GM18951 (cell line): Measurements from ENCODE around the gene ACTL6B.

Experiments
- POLR2A ChIP-seq: IDR thresholded peaks from 4 replicates; pipeline ENCODE4 v1.6.1; 2011; ENCODE audit warnings: mild to moderate bottlenecking; ENCODE audit not compliant: insufficient read length, insufficient read depth; ENCODE audit errors: extremely low read depth
- in situ Hi-C: fragments of 300-500 bp; cut with MboI; formaldehyde crosslinking; loops from one replicate; pipeline ENCODE4 v1.12.0; 2022; ENCODE audit warnings: low sequenced_read_pairs, mixed read lengths, inconsistent platforms; ENCODE audit not compliant: unreplicated experiment

The ACTL6B gene

DNA sequence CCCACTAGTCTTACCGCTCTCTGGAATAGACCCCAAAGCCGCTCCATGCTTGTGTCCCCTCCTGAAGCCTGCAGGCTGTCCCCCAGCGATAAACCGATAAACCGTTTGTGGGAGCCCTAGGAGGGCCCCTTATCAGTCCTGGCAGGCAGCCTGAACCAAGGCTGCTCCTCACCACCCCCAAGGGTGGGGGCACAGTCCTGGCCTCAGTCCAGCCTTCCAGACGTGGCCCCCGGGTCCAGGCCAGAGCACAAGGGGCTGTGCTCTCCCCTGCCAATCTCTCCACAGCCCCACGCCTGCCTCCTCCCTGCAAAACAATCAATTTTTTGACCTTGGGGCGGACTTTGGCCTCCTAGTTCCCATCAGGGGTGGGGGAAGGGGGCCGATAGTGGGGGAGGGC is 14.8 kb downstream of the ACTL6B start, which contains the start of gene TFR2:
Gene TFR2, minus strand, starts transcription at position 90 of the 397 bp plus-strand sequence. Its CDS starts 43 bp downstream, at position 47.
- TF ChIP-seq POLR2A: no peak
- in situ Hi-C loops: no loop called here

DNA sequence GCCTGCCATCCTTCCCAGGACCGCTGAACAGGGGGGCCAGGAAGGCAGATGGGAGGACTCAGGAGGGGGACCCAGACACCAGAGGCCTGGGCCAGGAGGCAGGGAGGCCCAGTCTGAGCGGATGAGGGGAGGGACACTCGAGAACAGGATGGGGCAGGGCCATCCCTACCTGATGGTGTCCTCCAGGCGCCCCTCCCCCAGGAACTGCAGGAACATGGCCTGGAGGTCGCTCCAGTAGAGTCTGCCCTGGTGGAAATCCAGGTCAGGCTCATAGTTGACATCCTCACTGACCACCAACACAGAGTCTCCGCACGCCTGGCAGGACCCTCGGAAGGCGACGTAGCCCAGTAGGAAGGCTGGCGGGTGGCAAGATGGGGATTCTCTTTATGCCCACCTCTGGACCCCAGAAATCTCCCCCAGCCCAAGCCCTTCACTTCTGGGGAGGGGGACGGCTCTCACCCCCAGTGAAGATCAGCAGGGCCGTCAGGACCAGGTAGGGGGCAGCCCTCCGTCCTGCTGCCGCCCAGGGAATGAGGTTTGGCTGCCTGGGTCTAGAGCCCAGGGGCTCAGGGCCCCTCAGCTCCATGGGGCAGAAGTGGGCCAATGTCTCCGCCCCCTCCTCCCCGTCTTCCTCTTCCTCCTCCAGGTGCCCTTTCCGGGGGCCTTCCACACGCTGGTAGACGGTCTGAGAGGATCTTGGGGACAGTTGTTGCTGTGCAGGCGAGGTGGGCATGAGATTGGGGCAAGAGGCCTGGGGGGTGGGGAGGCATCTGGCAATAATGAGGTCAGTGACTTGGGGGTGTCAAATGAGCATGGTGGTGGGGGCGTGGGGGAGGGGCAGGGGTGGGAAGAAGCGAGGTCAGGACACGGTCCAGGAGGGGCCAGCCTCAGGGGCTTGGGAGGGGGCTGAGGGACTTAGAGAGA is 15.5 kb downstream of the ACTL6B start:
- TF ChIP-seq POLR2A: no peak
- in situ Hi-C loops: no loop called here

DNA sequence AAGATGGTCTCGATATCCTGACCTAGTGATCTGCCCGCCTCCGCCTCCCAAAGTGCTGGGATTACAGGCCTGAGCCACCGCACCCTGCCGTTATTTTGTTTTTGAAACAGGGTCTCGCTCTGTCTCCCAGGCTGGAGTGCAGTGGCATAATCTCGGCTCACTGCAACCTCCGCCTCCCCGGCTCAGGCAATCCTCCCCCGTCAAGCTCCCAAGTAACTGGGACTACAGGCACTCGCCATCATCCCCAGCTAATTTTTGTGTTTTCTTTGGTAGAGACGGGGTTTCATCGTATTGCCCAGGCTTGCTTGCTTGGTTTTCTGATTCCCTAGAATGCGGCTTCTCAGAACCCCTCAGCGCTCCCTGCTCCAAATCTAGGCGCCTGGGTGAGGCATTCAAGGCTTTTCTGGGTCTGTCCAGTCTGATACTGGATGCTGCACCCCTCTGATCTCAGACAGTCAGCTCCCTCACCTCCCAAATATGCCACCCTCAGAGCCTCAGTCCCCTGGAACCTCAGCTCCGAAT is 16.2 kb downstream of the ACTL6B start:
- TF ChIP-seq POLR2A: no peak
- in situ Hi-C loops: no loop called here

DNA sequence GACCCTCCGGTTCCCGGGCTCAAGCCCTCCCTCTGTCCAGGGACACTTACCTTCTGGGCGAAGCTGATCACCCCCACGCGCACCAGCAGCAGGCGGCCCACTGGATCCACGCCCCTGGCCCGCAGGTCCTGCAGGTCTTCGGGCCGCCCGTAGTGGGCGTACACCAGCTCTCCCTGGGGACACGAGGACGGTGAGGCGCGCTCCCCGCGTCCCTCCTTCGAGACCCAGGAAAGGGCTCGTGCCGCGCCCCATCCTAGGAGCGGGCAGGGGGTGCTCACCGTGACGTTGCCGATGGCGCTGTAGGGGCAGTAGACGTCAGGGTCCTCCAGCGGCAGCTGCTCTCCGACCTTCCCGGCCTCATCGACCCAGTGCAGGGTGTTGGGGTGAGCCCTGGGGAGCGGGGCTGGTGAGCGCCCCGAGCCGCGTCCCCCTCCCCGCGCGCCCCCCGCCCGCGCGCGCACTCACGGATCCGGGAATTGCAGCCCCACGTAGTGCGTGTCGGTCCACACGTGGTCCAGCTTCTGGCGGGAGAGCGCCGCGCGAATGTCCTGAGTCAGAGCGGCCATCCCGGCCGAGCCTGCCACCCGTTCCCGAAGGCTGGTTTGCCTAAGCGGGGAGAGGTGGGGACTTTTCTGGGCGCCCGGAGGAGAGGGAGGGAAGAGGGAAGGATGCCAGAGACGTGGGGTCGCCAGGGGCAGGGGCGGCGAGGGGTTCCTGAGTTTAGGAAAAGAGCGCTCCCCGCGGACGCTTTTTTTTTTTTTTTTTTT is 23.1 kb downstream of the ACTL6B start:
- in situ Hi-C loops: no loop called here
- TF ChIP-seq POLR2A: peak; percentile 47

DNA sequence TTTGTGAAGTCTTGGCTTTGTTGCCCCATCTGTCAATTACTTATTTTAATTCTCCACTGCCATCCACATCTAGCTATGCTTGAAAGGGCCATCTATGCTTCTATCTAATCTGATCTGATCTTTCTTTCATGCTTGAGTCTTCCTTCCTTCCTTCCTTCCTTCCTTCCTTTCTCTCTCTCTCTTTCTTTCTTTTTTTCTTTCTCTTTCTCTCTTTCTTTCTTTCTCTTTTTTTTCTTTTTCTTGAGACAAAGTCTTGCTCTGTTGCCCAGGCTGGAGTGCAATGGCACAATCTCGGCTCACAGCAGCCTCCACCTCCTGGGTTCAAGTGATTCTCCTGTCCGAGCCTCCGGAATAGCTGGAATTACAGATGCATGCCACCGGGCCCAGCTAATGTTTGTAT is 26.2 kb downstream of the ACTL6B start:
- in situ Hi-C loops: no loop called here
- TF ChIP-seq POLR2A: no peak

DNA sequence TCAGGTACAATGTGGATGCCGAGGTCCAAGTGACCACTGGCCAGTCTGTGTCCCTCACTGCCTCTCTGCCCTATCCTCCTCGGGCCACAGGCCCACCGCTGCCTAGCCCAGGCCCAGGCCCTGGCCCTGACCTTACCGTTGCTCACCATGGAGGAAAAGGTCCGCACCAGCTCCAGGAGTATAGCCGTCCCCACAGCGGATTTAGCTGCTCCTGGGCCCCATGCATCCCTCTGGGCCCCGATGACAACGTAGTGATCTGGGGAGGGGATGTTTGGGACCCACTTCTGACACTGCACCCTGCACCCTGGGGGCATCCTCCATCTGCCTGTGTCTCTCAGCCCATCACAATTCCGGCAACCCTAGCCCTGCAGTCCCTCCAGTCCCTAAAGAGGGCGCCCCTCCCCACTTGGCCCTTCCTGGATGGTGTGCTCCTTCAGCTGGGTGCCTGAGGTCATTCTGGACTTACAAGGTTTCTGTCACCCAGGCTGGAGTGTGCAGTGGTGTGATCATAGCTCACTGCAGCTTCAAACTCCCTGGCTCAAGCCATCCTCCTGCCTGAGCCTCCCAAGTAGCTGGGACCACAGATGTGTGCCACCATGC is 27.0 kb downstream of the ACTL6B start:
- no peak for TF ChIP-seq POLR2A
- in situ Hi-C loops: no loop called here

DNA sequence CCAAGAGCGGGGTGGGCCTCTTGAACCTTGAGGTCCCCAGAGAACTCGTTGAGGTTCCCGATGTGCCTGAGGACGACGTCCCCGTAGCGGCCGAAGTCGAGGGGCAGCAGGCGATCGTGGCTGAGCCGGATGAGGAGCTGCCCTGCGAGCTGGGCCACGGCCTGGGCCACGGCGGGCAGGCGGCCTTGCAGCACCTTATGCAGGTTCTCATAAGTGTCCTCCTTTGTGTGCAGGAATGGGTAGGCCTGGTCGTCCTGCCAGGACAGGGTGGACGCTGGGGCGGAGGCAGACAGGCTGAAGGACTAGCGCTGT is 29.1 kb downstream of the ACTL6B start:
- in situ Hi-C loops: no loop called here
- TF ChIP-seq POLR2A: no peak

DNA sequence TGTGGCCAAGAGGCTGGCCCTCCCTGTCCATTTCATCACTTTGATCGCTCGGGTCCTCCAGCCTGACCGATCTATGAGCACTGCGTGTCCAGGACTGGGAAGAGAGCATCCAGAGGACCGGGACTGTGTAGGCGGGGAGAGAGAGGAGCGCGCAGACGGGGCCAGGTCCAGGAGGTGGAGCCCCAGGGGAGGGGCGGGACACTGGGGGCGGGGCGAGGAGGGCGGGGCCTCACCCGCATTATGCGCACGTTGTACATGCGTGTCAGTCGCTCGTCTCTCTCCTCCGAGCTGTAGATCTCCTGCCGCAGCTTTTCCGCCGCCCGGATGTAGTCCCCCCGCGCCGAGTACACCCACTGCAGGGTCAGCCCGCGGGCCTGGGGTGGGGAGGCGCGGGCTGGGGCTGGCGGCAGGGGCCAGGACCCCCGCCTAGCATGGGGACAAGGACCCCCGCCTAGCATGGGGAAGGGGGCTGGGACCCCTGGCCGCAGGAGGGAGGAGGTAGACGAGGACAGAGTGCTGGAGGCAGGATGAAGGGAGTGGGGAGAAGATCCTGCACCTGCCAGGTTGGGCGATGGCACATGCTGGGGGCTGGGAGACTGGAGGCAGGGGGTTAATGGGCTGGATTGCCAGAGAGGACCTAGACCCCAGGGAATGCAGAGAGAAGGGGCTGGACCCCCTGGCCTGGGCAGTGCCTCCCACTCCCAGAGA is 29.6 kb downstream of the ACTL6B start:
- in situ Hi-C loops: no loop called here
- TF ChIP-seq POLR2A: peak; percentile 63

DNA sequence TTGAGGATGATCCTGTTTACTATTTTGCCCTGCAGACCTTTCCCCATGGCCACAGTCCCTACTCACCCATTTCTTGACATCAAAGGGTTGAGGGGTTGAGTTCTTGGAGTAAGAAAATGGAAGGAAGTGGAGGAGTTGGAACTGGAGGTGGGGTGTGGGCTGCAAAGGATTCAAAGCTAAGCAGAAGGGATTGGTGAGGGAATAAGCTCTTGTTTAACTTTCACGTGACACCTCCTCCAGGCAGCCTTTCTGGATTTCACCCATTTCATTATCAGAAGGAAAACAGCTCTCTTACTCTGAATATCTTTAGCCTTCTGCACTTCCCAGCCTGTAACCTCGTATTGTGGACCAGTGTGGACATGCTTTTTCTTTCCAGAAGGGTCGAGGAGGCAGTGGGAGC is 30.2 kb downstream of the ACTL6B start:
- no peak for TF ChIP-seq POLR2A
- in situ Hi-C loops: no loop called here

DNA sequence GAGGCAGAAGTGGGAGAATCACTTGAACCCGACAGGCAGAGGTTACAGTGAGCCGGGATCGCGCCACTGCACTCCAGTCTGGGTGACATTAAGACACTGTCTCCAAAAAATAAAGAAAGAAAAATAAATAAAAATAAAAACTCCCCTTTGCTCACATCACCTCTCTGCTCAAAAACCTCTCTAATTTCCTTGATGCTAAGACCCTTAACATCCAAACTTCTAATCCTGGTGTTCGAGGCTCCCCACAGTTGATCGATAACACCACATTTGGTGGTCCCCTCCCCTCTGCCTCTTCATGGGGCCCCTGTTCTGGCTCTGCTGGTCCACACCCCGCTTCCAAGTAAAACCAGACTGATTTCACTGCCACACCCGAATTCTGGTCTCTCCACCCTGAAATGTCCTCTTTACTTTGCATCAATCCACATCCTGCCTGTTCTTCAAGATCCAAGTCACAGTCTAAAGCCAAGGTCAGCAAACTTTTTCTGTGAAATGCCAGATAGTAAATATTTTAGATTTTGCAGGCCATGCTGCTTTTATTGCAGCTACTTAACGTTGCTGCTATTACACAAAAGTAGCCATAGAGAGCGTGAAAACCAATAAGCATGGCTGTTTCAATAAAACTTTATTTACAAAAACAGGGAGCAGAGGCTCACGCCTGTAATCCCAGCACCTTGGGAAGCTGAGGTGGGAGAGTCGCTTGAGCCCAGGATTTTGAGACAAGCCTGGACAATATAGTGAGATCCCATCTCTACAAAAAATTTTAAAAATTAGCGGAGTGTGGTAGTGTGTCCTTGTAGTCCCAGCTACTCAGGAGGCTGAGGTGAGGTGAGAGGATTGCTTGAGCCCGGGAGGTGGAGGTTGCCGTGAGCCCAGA is 32.1 kb downstream of the ACTL6B start:
- TF ChIP-seq POLR2A: no peak
- in situ Hi-C loops: no loop called here

DNA sequence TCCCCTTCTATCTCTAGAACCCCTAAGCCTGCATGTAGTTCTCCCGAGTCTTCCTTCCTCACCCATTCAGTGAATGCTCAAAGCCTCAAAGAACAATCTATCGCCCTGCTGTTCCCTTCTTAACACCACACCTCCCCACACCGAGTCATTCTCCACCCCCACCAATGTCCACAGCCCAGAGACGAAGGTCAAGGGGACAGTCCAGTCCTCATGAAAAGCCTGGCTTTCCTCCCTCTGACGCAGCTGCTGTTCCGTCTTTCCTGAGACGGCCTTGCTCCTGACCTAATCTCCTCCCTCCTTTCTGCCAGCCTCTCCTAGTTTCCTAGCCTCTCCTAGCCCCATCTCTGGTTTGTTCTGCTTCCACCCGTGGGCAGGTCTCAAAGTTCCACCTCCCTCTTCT is 34.7 kb downstream of the ACTL6B start:
- in situ Hi-C loops: no loop called here
- TF ChIP-seq POLR2A: no peak

DNA sequence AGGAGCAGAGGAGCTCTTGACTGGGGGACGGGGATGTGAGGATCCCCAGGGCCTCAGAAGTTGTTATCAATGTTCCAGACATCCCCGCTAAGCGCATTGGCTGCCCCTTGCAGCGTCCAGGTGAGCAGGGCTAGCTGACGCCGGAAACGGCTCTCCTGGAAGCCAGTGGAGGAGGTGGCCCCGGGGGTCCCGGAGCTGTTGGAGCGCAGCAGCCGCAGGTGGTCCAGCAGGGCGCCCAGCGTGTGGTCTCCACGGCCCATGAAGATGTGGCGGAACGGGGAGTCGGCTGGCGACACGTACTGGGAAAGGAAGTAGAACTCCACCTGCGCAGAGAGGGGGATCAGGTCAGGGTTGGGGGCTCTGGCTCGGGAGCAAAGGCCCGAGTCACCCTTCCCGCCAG is 35.4 kb downstream of the ACTL6B start:
- in situ Hi-C loops: no loop called here
- no peak for TF ChIP-seq POLR2A
